ENCODE results near the gene KMT2B.
"Not testable (repeated sequence)": the region's sequence is repeated elsewhere in the genome, so short reads cannot be mapped to it uniquely, and the experiment has no call there.

The KMT2B gene

DNA sequence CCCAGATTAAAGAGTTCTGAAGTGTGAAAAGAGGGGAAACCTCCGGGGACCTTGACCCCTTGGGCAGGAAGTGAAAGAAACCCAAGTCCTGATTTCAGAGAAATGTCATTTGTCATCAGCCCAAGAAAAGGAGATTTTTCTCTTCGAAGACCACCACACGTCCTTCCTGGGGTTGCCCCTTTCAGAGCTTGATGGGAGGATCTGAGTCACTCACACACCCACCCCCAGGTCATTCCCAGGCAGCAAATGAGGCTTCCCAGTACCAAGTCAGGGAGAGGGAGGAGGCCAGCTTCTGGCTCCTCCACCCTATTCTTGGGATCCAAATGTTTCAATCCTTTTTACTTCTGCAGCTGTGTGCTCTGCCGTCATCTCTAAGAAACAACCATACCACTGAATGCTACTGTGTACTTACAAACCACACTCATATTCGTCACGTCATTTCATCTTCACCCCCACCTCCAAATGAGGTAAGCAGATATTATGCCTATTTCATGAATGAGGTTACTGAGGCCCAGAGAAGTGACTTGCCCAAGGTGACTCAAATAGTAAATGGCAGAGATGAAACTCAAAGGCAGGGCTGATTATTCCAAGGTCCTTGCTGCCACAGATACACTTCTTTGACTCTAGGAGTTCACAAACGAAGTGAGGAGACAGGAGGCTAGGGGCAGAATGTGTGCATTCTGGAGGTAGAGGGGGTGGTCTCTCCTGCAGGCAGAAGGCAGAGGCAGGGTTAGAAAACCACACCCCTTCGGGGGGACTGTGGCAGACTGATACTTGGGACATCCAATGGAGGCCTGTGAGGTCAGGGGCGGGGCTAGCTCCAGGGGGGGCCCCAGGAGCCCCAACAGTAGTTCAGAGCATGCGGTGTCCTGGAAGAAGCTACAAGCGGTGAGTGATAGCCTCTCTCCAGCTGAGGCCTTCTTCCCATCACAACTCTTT, 5.0 kb upstream of the KMT2B start:
- peak; percentile 80 for DNase-seq (ENCODE audit: low read depth)

DNA sequence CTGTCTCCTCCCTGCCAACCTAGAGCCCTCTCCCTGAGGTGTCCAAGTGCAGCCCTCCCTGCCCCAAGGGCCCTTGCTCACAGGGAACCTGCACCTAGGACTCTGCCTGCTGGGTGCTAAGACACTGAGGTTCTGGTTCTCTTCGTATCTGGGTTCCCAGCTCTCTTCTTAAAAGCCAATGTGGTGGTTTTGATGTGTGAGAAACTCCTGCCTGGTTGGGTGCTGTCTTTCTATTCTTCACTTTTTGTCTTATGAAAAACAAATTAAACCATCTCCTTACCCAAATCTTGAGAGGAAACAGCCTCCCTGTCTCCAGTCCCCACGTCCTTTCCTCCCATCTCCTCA, 4.3 kb upstream of the KMT2B start:
- DNase-seq (ENCODE audit: low read depth) = no peak

DNA sequence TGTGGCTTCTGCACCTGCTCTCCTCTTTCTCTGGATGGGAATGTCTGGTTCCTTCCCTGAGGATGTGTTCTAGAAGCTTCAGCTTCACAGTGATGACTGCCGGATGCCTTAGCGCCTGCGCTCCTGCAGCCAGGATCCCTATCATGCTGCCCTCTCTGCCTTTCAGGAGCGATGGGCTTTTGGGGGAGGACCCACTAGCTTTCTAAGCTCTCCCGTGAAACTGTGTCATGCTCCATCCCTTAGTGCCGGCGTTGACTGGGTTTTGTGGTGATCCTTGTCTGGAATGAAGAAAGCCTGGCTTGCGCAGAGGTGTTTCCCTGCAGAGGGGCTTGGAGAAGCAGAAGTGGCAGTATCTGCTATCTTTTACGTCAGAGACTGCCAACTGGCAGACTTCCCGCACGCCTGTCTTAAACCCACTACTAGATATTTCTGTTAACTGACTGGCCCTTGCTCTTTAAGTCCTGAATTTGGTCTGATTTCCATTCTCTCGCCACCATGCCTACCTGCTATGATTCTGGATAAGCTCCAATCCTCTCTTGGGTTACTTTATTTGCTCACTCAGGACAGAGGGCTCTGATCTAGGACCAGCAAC, 3.8 kb upstream of the KMT2B start:
- no peak for DNase-seq (ENCODE audit: low read depth)

DNA sequence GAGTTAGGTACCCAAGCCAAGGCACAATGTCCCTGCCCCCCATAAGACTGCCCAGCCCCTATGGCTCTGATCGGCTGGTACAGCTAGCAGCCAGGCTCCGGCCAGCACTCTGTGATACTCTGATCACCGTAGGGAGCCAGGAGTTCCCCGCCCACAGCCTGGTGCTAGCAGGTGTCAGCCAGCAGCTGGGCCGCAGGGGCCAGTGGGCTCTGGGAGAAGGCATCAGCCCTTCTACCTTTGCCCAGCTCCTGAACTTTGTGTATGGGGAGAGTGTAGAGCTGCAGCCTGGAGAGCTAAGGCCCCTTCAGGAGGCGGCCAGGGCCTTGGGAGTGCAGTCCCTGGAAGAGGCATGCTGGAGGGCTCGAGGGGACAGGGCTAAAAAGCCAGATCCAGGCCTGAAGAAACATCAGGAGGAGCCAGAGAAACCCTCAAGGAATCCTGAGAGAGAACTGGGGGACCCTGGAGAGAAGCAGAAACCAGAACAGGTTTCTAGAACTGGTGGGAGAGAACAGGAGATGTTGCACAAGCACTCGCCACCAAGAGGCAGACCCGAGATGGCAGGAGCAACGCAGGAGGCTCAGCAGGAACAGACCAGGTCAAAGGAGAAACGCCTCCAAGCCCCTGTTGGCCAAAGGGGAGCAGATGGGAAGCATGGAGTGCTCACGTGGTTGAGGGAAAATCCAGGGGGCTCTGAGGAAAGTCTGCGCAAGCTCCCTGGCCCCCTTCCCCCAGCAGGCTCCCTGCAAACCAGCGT, 3.0 kb upstream of the KMT2B start:
- DNase-seq (ENCODE audit: low read depth) = no peak

DNA sequence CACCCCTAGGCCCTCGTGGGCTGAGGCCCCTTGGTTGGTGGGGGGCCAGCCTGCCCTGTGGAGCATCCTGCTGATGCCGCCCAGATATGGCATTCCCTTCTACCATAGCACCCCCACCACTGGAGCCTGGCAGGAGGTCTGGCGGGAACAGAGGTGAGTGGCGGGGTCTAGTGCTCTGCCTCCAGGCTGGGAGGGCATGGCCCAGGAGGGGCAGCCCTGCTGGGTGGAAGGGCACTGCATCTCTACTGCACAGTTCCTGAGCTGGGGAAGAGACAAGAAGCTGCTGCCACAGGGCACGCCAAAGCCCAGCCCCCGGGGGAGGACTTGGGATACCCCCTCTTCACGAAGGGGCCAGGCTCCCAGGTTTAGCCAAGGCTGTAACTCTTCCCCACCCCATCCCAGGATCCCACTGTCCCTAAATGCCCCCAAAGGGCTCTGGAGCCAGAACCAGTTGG, 2.4 kb upstream of the KMT2B start:
- DNase-seq (ENCODE audit: low read depth) = no peak

DNA sequence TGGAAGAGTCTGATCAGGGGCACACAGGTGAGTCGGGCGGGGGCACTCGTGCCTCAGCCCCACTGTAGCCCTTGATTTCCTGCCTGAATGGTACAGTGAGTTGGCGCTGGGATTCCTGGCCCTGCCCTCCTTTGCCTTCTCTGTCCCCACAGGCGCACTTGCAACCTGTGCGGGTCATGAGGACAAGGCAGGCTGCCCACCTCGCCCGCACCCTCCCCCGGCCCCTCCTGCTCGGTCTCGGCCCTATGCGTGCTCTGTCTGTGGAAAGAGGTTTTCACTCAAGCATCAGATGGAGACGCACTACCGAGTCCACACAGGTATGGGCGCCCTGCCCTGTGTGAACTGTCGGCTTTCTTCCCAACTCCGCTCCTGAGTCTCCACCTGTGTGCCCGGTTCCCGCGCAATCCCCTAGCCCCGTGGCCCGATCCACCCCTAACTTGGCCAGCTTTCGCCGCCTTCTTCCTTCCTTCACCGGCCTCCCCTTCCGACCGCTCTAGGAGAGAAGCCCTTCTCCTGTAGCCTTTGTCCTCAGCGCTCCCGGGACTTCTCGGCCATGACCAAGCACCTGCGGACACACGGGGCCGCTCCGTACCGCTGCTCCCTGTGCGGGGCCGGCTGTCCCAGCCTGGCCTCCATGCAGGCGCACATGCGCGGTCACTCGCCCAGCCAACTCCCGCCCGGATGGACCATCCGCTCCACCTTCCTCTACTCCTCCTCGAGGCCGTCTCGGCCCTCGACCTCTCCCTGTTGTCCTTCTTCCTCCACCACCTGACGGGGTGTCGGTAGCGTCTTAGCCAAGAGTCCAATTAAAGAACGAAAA, 1.6 kb upstream of the KMT2B start:
- DNase-seq (ENCODE audit: low read depth) = no peak

DNA sequence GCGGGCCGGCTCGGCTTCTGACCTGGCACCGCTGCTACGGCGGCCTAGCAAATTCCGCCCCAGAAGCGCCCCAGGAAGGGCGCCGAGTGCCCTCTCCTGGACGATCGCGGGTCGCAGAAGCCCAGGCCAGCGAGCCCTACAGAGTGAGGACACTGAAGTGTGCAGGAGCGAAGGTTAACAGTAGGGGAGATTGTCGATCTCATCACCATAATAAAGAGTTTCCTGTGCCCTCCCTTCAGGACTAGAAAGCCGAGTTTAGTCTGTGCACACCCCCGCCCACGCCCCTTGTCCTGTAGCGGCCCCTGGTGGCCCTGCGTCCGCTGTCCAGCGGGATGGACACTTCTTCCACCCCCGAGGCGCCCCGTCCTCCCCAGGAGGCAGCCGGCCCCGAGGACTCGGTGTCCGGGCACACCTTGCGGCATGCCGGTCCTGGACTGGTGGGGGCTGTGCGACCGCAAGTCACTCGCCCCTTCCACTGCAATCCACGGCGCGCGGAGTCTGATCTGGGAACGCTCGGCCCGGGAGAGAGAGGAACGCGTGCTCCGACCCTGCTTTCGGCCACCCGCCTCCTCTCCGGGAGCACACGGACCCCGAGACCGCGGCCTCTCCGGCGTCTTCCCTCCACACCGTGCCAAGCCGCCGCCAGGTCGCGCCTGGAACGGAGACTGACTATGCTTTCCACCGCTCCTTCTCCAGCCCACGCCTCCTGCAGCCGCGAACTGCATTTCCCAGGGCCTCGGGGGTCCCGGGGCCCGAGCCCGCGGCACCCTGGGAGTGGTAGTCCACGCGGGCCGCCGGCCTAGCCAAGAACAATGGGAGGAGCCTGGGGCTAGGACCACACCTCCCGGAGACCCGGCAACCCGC, 770 bp upstream of the KMT2B start:
- peak; percentile 71 for DNase-seq (ENCODE audit: low read depth)

DNA sequence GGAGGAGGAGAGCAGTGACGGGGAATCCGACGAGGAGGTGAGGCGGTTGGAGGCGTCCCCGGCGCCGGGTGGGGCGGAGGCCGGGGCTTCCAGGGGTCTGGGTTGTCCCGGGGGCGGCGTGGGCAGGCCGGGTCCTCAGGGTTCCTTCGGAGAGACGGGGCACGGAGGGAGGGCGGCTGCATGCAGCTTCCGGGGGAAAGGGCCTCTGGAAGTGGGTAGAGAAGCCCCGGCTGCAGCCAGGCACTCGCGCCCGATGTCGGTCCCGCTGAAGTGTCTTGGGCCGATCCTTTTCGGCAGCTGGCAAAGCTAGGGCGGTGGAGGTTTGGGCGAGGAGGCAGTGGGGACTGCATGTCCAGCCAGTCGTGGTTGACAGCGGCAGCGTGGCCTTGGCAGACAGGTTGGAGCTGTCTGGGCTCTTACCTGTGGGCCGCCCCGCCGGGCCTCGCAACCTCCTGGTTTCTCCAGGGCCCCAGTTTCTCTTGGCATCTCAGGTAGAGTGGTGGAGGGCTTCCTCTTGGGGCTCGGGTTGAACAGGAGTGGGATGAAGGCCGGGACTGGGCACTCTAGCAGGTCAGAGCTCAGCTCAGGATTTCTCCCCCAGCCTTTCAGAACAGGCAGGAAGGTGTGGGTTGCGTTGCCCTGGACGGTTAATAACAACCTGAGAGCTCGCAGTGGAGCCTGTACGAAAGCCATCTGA, 690 bp downstream of the KMT2B start:
- DNase-seq (ENCODE audit: low read depth) = peak; percentile 59

DNA sequence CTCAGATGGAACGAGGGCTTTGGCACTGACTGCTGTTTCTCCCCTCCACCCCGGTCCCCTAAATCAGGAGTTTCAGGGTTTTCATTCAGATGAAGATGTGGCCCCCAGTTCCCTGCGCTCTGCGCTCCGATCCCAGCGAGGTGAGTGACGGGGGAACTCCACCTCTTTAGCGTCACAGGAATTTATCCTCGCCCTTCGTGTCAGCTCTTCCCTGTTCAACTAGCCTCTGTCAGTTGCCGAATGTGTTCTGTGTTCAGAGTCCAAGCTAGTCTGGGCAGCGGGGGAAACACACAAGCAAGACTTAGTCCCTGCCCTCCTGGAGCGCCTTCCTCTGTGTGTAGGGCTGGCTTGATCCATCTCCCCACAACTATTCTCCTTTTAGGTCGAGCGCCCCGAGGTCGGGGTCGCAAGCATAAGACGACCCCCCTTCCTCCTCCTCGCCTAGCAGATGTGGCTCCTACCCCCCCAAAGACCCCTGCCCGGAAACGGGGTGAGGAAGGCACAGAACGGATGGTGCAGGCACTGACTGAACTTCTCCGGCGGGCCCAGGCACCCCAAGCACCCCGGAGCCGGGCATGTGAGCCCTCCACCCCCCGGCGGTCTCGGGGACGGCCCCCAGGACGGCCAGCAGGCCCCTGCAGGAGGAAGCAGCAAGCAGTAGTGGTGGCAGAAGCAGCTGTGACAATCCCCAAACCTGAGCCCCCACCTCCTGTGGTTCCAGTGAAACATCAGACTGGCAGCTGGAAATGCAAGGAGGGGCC, 1.8 kb downstream of the KMT2B start:
- DNase-seq (ENCODE audit: low read depth) = no peak

DNA sequence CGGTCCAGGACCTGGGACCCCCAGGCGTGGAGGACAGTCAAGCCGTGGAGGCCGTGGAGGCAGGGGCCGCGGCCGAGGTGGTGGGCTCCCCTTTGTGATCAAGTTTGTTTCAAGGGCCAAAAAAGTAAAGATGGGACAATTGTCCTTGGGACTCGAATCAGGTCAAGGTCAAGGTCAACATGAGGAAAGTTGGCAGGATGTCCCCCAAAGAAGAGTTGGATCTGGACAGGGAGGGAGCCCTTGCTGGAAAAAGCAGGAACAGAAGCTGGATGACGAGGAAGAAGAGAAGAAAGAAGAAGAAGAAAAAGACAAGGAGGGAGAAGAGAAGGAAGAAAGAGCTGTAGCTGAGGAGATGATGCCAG, 2.3 kb downstream of the KMT2B start:
- DNase-seq (ENCODE audit: low read depth) = no peak

DNA sequence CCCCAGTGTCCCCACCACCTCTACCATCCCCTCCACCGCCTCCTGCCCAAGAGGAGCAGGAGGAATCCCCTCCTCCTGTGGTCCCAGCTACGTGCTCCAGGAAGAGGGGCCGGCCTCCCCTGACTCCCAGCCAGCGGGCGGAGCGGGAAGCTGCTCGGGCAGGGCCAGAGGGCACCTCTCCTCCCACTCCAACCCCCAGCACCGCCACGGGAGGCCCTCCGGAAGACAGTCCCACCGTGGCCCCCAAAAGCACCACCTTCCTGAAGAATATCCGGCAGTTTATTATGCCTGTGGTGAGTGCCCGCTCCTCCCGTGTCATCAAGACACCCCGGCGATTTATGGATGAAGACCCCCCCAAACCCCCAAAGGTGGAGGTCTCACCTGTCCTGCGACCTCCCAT, 2.8 kb downstream of the KMT2B start:
- no peak for DNase-seq (ENCODE audit: low read depth)

DNA sequence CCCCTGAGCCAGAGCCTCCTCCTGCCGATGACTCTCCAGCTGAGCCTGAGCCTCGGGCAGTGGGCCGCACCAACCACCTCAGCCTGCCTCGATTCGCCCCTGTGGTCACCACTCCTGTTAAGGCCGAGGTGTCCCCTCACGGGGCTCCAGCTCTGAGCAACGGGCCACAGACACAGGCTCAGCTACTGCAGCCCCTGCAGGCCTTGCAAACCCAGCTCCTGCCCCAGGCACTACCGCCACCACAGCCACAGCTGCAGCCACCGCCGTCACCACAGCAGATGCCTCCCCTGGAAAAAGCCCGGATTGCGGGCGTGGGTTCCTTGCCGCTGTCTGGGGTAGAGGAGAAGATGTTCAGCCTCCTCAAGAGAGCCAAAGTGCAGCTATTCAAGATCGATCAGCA, 3.6 kb downstream of the KMT2B start:
- DNase-seq (ENCODE audit: low read depth) = no peak

DNA sequence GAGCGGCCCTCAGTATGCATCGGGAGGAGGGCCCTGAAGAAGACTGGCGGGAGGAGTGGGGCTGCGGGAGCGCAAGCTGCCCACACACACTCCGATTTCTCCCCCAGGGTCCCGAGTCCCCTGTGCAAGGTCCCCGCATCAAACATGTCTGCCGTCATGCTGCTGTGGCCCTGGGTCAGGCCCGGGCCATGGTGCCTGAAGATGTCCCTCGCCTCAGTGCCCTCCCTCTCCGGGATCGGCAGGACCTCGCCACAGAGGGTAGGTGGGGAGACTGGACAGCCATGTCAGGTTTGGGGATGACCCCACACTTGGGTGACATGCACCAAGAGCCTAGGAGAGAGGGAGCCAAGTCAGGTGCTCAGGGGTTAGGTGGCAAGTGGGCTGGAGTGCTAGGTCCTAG, 4.7 kb downstream of the KMT2B start:
- no peak for DNase-seq (ENCODE audit: low read depth)

DNA sequence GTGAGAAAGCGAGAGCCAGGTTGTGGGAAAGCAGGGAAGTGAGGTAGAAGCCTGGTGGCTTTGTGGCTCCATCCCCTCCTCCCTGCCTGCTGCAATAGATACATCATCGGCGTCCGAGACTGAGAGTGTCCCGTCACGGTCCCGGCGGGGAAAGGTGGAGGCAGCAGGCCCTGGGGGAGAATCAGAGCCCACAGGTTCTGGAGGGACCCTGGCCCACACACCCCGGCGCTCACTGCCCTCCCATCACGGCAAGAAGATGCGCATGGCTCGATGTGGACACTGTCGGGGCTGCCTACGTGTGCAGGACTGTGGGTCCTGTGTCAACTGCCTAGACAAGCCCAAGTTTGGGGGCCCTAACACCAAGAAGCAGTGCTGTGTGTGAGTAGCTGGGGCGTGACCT, 5.1 kb downstream of the KMT2B start:
- DNase-seq (ENCODE audit: low read depth) = no peak

DNA sequence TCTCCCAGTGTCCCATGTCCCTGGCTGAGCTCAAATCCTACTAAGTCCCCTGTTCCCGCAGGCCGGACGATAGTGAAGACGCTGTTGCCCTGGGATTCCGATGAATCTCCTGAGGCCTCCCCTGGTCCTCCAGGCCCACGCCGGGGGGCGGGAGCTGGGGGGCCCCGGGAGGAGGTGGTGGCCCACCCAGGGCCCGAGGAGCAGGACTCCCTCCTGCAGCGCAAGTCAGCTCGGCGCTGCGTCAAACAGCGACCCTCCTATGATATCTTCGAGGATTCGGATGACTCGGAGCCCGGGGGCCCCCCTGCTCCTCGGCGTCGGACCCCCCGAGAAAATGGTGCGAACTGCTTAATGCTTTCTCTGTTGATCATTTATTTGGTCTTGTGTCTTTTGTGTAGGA, 5.9 kb downstream of the KMT2B start:
- no peak for DNase-seq (ENCODE audit: low read depth)

DNA sequence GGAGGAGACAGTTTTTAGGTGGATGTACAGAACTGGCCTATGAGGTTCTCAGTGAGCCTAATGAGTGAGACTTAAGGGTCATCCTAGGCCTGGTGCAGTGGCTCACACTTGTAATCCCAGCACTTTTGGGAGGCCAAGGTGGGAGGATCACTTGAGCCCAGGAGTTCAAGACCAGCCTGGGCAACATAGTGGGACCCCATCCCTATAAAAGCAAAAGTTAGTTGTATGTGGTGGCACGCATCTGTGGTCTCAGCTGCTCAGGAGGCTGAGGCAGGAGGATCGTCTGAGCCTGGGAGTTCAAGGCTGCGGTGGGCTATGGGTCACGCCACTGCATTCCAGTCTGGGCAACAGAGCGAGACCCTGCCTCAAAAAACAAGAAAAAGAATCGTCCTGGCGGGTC, 6.3 kb downstream of the KMT2B start:
- DNase-seq (ENCODE audit: low read depth) = not testable (repeated sequence)

DNA sequence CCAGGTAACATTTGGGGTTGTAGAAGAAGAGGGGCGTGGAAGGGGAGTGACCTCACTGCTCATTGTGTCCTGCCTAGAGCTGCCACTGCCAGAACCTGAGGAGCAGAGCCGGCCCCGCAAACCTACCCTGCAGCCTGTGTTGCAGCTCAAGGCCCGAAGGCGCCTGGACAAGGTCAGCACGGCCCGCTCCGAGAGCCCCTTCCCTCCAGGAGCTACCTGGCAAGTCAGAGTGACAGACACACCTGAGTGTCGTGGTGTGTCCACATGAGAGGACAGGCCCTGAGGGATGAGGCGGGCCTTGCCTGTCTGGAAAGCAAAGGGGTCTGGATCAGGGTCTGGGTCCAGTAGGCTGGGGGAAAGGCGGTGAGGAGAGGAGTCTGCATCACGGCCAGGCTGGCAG, 6.8 kb downstream of the KMT2B start:
- no peak for DNase-seq (ENCODE audit: low read depth)

DNA sequence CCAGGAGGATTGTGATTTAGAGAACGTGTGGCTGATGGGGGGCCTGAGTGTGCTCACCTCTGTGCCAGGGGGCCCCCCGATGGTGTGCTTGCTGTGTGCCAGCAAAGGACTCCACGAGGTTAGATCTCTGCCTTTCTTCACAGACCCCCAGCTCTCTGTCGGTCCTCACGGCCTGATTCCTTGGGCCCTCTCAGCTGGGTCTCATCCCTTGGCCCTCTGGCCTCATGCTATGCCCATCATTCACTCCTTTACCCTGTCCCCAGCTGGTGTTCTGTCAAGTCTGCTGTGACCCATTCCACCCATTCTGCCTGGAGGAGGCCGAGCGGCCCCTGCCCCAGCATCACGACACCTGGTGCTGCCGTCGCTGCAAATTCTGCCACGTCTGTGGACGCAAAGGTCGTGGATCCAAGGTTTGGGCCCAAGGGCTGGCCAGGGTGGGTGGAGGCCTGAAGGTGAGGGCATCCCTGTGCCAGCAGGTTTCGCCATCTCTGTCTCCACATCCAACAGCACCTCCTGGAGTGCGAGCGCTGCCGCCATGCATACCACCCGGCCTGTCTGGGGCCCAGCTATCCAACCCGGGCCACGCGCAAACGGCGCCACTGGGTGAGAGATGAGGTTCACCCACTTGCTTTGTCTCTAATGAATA, 7.5 kb downstream of the KMT2B start:
- DNase-seq (ENCODE audit: low read depth) = no peak
